IPS-18a (cell line): Measurements from ENCODE around the gene LRRC34.

ENCODE experiments used
- H3K27ac ChIP-seq: one replicate; pipeline ENCODE4 v1.5.1; 2013; ENCODE audit warnings: low read length
- H3K27me3 ChIP-seq: one replicate; pipeline ENCODE4 v1.6.1; 2013; ENCODE audit warnings: mild to moderate bottlenecking, low read length; ENCODE audit not compliant: control insufficient read depth, insufficient read depth
- H3K36me3 ChIP-seq: one replicate; pipeline ENCODE4 v1.6.1; 2013; ENCODE audit warnings: low read depth, low read length; ENCODE audit not compliant: control insufficient read depth
- H3K4me1 ChIP-seq: one replicate; pipeline ENCODE4 v1.6.1; 2013; ENCODE audit warnings: low read depth, low read length; ENCODE audit not compliant: control insufficient read depth
- H3K4me3 ChIP-seq: one replicate; pipeline ENCODE4 v1.5.1; 2013; ENCODE audit warnings: low read length
- H3K9ac ChIP-seq: one replicate; pipeline ENCODE4 v1.6.1; 2013; ENCODE audit warnings: mild to moderate bottlenecking, low read length, moderate library complexity
- H3K9me3 ChIP-seq: one replicate; pipeline ENCODE4 v1.6.1; 2013; ENCODE audit warnings: low read depth, low read length; ENCODE audit not compliant: control insufficient read depth

LRRC34 gene

GRCh38 chr3:169836942-169837275 lies 24.2 kb upstream of the LRRC34 start:
- Histone ChIP-seq H3K36me3 (no peaks in the 10 kb centered on the region), H3K27ac (no peak overlapping the region), H3K9ac (no peak overlapping the region), H3K9me3 (no peaks in the 10 kb centered on the region), H3K4me1 (no peaks in the 10 kb centered on the region), H3K27me3 (no peaks in the 10 kb centered on the region), H3K4me3 (no peak overlapping the region)

GRCh38 chr3:169836078-169836941 lies 23.6 kb upstream of the LRRC34 start:
- no peak overlapping the region for H3K9ac ChIP-seq

DNA sequence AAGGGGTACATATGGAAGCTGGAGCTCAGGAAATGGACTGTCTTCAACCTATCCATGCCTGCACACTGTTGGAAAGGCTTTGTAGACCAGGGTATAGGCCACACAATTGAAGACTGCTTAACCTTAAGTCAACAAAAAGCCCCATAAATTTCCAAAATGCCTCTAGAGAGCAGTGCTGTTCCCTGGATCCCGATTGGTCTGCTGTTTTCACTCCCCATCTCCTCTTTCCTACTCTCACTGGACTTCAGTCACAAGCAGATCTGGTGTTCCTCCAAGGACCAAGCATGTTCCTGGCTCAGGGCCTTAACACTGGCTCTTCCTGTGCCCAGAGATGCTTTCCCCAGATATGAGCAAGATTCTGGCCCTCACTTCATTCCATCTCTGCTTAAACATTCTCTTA lies 22.8 kb upstream of the LRRC34 start:
- Histone ChIP-seq H3K9ac (no peak overlapping the region), H3K36me3 (no peaks in the 10 kb centered on the region), H3K27me3 (no peaks in the 10 kb centered on the region), H3K9me3 (no peaks in the 10 kb centered on the region), H3K4me1 (no peaks in the 10 kb centered on the region), H3K4me3 (no peak overlapping the region), H3K27ac (no peak overlapping the region)

More at GRCh38 chr3:169836078-169836941, 23.6 kb upstream of the LRRC34 start:
- Histone ChIP-seq H3K9me3 (no peaks in the 10 kb centered on the region), H3K36me3 (no peaks in the 10 kb centered on the region), H3K4me1 (no peaks in the 10 kb centered on the region), H3K4me3 (no peak overlapping the region), H3K27me3 (no peaks in the 10 kb centered on the region), H3K27ac (no peak overlapping the region)

- no peak overlapping the region for H3K4me3 ChIP-seq
- H3K27ac ChIP-seq: no peak overlapping the region
- no peak overlapping the region for H3K9ac ChIP-seq
- H3K36me3 ChIP-seq: no peaks in the 10 kb centered on the region
- no peaks in the 10 kb centered on the region for H3K9me3 ChIP-seq
- H3K4me1 ChIP-seq: no peaks in the 10 kb centered on the region
- H3K27me3 ChIP-seq: no peaks in the 10 kb centered on the region
Observed at GRCh38 chr3:169827712-169828111, 15.0 kb upstream of the LRRC34 start.

DNA sequence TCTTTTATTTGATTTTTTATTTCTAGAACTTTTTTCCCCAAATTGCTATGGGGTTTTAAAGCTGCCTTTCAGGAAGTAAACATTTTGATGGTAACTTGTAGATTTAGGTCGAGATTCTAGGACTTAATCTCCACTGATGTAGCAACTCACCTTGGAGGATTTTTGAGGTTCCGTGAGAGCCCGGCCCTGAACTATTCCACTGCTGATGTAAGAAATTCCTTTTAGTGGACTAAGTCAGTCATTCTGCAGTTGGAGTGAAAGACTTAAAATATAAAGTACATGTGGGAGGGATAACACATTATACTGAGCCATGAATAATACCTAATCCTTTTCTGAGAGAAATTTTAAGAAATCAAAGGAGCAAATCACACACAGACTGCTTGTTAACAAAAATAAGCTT lies 12.6 kb upstream of the LRRC34 start:
- Histone ChIP-seq H3K4me1 (no peaks in the 10 kb centered on the region), H3K27ac (no peak overlapping the region), H3K36me3 (no peaks in the 10 kb centered on the region), H3K9ac (no peak overlapping the region), H3K4me3 (no peak overlapping the region), H3K27me3 (no peaks in the 10 kb centered on the region), H3K9me3 (no peaks in the 10 kb centered on the region)

- H3K27me3 ChIP-seq: no peaks in the 10 kb centered on the region
- H3K27ac ChIP-seq: no peak overlapping the region
- no peak overlapping the region for H3K4me3 ChIP-seq
- H3K4me1 ChIP-seq: no peaks in the 10 kb centered on the region
- H3K9me3 ChIP-seq: no peaks in the 10 kb centered on the region
- H3K36me3 ChIP-seq: no peaks in the 10 kb centered on the region
- H3K9ac ChIP-seq: no peak overlapping the region
Observed at GRCh38 chr3:169822983-169823382, 10.3 kb upstream of the LRRC34 start.

- Histone ChIP-seq H3K27ac (no peak overlapping the region), H3K4me3 (no peak overlapping the region), H3K36me3 (no peaks in the 10 kb centered on the region), H3K9ac (no peak overlapping the region), H3K9me3 (no peaks in the 10 kb centered on the region), H3K4me1 (no peaks in the 10 kb centered on the region), H3K27me3 (no peaks in the 10 kb centered on the region)
Observed at GRCh38 chr3:169822540-169822939, 9.8 kb upstream of the LRRC34 start.

- Histone ChIP-seq H3K4me3 (no peak overlapping the region), H3K9me3 (no peaks in the 10 kb centered on the region), H3K36me3 (no peaks in the 10 kb centered on the region), H3K4me1 (no peaks in the 10 kb centered on the region), H3K27me3 (no peaks in the 10 kb centered on the region), H3K27ac (no peak overlapping the region), H3K9ac (no peak overlapping the region)
Observed at GRCh38 chr3:169822091-169822490, 9.4 kb upstream of the LRRC34 start.

DNA sequence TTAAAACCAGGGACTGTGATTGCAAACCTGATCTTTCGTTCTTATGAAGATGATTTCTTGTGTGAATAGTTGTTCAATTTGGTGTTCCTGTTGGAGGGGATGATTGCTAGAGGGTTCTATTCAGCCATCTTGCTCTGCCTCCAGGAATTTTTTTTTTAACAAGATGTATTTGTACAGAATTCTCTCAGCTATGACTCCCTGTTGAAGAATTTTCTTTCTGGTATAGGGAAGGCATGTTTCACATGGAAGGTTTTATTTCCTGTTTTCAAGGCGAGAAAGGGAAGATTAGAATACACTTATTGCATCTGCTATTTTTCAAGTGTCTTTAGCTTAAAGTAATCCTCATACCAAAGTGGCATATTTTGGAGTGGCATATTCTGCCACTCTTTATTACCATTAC lies 5.6 kb upstream of the LRRC34 start:
- Histone ChIP-seq H3K36me3 (no peaks in the 10 kb centered on the region), H3K9me3 (peaks cover 5% of the 10 kb centered on the region), H3K9ac (no peak overlapping the region), H3K4me3 (no peak overlapping the region), H3K4me1 (peaks cover 4% of the 10 kb centered on the region), H3K27ac (no peak overlapping the region), H3K27me3 (peaks cover 17% of the 10 kb centered on the region)

GRCh38 chr3:169815590-169816150 lies 3.0 kb upstream of the LRRC34 start:
- no peak overlapping the region for H3K27ac ChIP-seq
- peaks cover 40% of the 10 kb centered on the region for H3K27me3 ChIP-seq
- H3K36me3 ChIP-seq: no peaks in the 10 kb centered on the region

DNA sequence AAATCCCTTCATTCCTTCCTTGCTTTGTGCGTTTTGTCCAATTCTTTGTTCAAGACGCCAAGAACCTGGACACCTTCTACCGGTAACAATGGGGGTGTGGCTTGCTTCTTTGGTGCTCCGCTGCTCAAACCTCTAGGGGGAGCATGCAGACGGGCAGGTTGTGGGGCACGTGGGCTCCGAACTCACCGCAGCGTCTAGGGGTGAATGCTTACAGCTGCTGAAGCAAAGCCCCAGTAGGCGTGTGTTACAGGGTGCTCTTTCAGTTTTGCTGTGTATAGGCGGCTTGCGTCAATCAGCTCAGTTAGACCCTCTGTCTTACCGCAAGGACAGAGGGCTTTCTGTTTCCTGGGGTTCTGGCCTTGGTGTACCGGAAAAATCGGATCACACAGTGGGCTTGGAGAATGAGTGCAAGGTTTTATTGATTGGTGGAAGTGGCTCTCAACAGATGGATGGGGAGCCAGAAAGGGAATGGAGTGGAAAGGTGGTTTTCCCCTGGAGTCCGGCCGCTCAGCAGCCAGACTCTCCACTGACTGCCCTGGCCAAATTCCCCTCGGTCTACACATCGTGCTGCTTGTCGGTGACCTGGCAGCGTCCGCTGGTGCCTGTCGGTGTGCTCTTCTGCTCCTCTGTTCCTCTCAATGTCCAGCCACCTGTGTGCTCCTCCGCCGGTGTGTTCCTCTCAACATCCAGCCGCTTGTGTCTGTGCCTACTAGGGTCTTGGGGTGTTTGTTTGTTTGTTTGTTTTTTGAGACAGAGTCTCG lies 1.2 kb upstream of the LRRC34 start:
- Histone ChIP-seq H3K27ac (no peak overlapping the region), H3K4me3 (no peak overlapping the region), H3K4me1 (peaks cover 11% of the 10 kb centered on the region)

More at GRCh38 chr3:169815590-169816150, 3.0 kb upstream of the LRRC34 start:
- H3K9me3 ChIP-seq: peaks cover 5% of the 10 kb centered on the region
- H3K4me1 ChIP-seq: peaks cover 11% of the 10 kb centered on the region
- no peak overlapping the region for H3K4me3 ChIP-seq
- no peak overlapping the region for H3K9ac ChIP-seq

More for the DNA sequence above, 1.2 kb upstream of the LRRC34 start:
- Histone ChIP-seq H3K9me3 (peaks cover 5% of the 10 kb centered on the region), H3K36me3 (no peaks in the 10 kb centered on the region), H3K27me3 (peaks cover 40% of the 10 kb centered on the region), H3K9ac (no peak overlapping the region)
